Measurements from ENCODE around the gene SLC44A5. TPM values are rescaled to one million over a fixed set of nuclear protein-coding genes. Genes with fewer than 3 reads are reported as not detected.

The SLC44A5 gene
- total RNA-seq, 1 donor, result under 0.01 TPM

- no peak overlapping the region for H3K4me3 ChIP-seq (ENCODE audit: low read depth, low read length)
- no peak for TF ChIP-seq CTCF (IDR thresholded peaks at IDR 0.05; ENCODE audit: insufficient read depth, low read depth, low read length)
- DNase-seq (ENCODE audit: low read depth), result no peak
Measured at GRCh38 chr1:75630998-75631397, 20.1 kb upstream of the SLC44A5 start.

- no peak for TF ChIP-seq CTCF (IDR thresholded peaks at IDR 0.05; ENCODE audit: insufficient read depth, low read depth, low read length)
- no peak overlapping the region for H3K4me3 ChIP-seq (ENCODE audit: low read depth, low read length)
- DNase-seq (ENCODE audit: low read depth), result no peak
Measured at GRCh38 chr1:75630004-75630594, 19.2 kb upstream of the SLC44A5 start.

- no peak overlapping the region for H3K4me3 ChIP-seq (ENCODE audit: low read depth, low read length)
- TF ChIP-seq CTCF (IDR thresholded peaks at IDR 0.05; ENCODE audit: insufficient read depth, low read depth, low read length), result no peak
- no peak for DNase-seq (ENCODE audit: low read depth)
Measured at GRCh38 chr1:75625795-75626194, 14.9 kb upstream of the SLC44A5 start.

GRCh38 chr1:75618382-75618781, 7.5 kb upstream of the SLC44A5 start:
- no peak for DNase-seq (ENCODE audit: low read depth)
- H3K4me3 ChIP-seq (ENCODE audit: low read depth, low read length), result no peak overlapping the region
- no peak for TF ChIP-seq CTCF (IDR thresholded peaks at IDR 0.05; ENCODE audit: insufficient read depth, low read depth, low read length)

GRCh38 chr1:75616436-75617433, 5.8 kb upstream of the SLC44A5 start:
- no peak overlapping the region for H3K4me3 ChIP-seq (ENCODE audit: low read depth, low read length)
- peak; percentile 15 for DNase-seq (ENCODE audit: low read depth)
- TF ChIP-seq CTCF (IDR thresholded peaks at IDR 0.05; ENCODE audit: insufficient read depth, low read depth, low read length), result no peak

GRCh38 chr1:75615613-75616435, 4.9 kb upstream of the SLC44A5 start:
- peak; percentile 28 for DNase-seq (ENCODE audit: low read depth)
- no peak for TF ChIP-seq CTCF (IDR thresholded peaks at IDR 0.05; ENCODE audit: insufficient read depth, low read depth, low read length)
- H3K4me3 ChIP-seq (ENCODE audit: low read depth, low read length), result peak overlapping the region; percentile 51

Measured in fibroblast of villous mesenchyme (primary cell).